CD4-positive, alpha-beta T cell (primary cell): ENCODE results near the gene FNDC3B. TPM values are rescaled to one million over a fixed set of nuclear protein-coding genes. Genes with fewer than 3 reads are reported as not detected.

Source experiments
- ATAC-seq: fragments of 200-7000 bp; cut with Tn5 transposase; one replicate; pipeline ENCODE4 v1.10.0; 2022; ENCODE audit warnings: mild to moderate bottlenecking; ENCODE audit not compliant: poor library complexity
- CTCF ChIA-PET: fragments of 350-600 bp; sonication (Branson Sonifier 250); formaldehyde crosslinking; loops from one replicate; lab custom pipeline; 2021; ENCODE audit warnings: antibody characterized with exemption, inconsistent platforms; lab: Charles Lee
- POLR2A ChIA-PET: fragments of 350-600 bp; sonication (Branson Sonifier 250); formaldehyde crosslinking; loops from one replicate; lab custom pipeline; 2021; ENCODE audit warnings: antibody characterized with exemption, inconsistent platforms; lab: Charles Lee
- DNase-seq, 14 experiments: peaks; one replicate each; pipeline ENCODE4 v3.0.0-alpha.2; 2013 to 2020; ENCODE audit warnings: mixed read lengths in 2 of 14
- H3K27ac ChIP-seq, 2 donors: one replicate each; pipeline versions ENCODE4 v1.5.1 to v1.7.0; 2013; ENCODE audit warnings: low read length in 2 of 2, low read depth in 1 of 2, mild to moderate bottlenecking in 1 of 2
- H3K27me3 ChIP-seq, 2 experiments: 1 replicate in 1 of 2; 2 replicates in 1 of 2; pipeline versions ENCODE4 v1.6.1 to v1.7.0; 2013; ENCODE audit warnings: low read length in 2 of 2, control low read depth in 1 of 2, mild to moderate bottlenecking in 1 of 2, moderate library complexity in 1 of 2; ENCODE audit not compliant: insufficient read depth in 2 of 2, control insufficient read depth in 1 of 2
- H3K36me3 ChIP-seq: one replicate; pipeline ENCODE4 v1.6.1; 2013; ENCODE audit warnings: low read length, control low read depth; ENCODE audit not compliant: insufficient read depth
- H3K4me1 ChIP-seq: one replicate; pipeline ENCODE4 v1.6.1; 2013; ENCODE audit warnings: low read length, control low read depth; ENCODE audit not compliant: insufficient read depth
- H3K4me3 ChIP-seq: one replicate; pipeline ENCODE4 v1.5.1; 2013; ENCODE audit warnings: mild to moderate bottlenecking, low read length, moderate library complexity
- H3K9me3 ChIP-seq, 2 experiments: 1 replicate in 1 of 2; 2 replicates in 1 of 2; pipeline versions ENCODE4 v1.6.1 to v1.7.0; 2013; ENCODE audit warnings: low read length in 2 of 2, mild to moderate bottlenecking in 2 of 2, control low read depth in 1 of 2, moderate library complexity in 1 of 2; ENCODE audit not compliant: control insufficient read depth in 1 of 2, insufficient read depth in 1 of 2
- H3K27ac Mint-ChIP-seq: one replicate; pipeline ENCODE4 v1.8.0; 2020; ENCODE audit warnings: mixed read lengths
- H3K27me3 Mint-ChIP-seq: one replicate; pipeline ENCODE4 v1.8.0; 2021; ENCODE audit warnings: mixed read lengths
- H3K36me3 Mint-ChIP-seq: one replicate; pipeline ENCODE4 v1.8.0; 2021; ENCODE audit warnings: low read depth, mixed read lengths
- H3K4me1 Mint-ChIP-seq: one replicate; pipeline ENCODE4 v1.8.0; 2021; ENCODE audit warnings: low read depth, mixed read lengths
- H3K4me3 Mint-ChIP-seq: one replicate; pipeline ENCODE4 v1.8.0; 2020; ENCODE audit warnings: mild to moderate bottlenecking, mixed read lengths
- H3K9me3 Mint-ChIP-seq: one replicate; pipeline ENCODE4 v1.8.0; 2020; ENCODE audit warnings: mixed read lengths
- CTCF ChIP-seq: fragments of 200-600 bp; IDR thresholded peaks from one replicate; pipeline ENCODE4 v1.8.0; 2022; ENCODE audit warnings: antibody characterized with exemption, mild to moderate bottlenecking
- intact Hi-C, 2 experiments: fragments of 100-400 bp; cut with DNase I in 1 of 2; cut with micrococcal nuclease in 1 of 2; formaldehyde crosslinking; loops; one replicate each; pipeline versions ENCODE4 v1.15.1 to v1.9.0; 2023 to 2025; cut with DNase I, micrococcal nuclease
- total RNA-seq, 174 experiments: library from RNA in 2 of 174; stranded (reverse) in 2 of 174; gene quantifications; one replicate each; pipeline ENCODE4 v1.2.3 and lab custom pipeline; 2021 to 2026

FNDC3B gene
- total RNA-seq, 2 experiments from 2014 or later: 26.1 to 28.7 TPM

- H3K36me3 ChIP-seq: peaks cover 18% of the 10 kb centered on the region
- ChIA-PET CTCF (no interaction called here), POLR2A (no interaction called here)
- H3K4me3 ChIP-seq: no peak overlapping the region
- no peaks in the 10 kb centered on the region for H3K4me1 Mint-ChIP-seq
- no peaks in the 10 kb centered on the region for H3K27me3 ChIP-seq
- no peak for ATAC-seq
- no peaks in the 10 kb centered on the region for H3K4me1 ChIP-seq
- H3K4me3 Mint-ChIP-seq: no peak overlapping the region
- H3K9me3 ChIP-seq: no peaks in the 10 kb centered on the region
- peaks cover 65% of the 10 kb centered on the region for H3K36me3 Mint-ChIP-seq
- no peaks in the 10 kb centered on the region for H3K27me3 Mint-ChIP-seq
- no peak overlapping the region for H3K27ac Mint-ChIP-seq
- no peaks in the 10 kb centered on the region for H3K9me3 Mint-ChIP-seq
- no peak for TF ChIP-seq CTCF
- intact Hi-C loops: no loop called here
- no peak for DNase-seq
- H3K27ac ChIP-seq: no peak overlapping the region
Observed at GRCh38 chr3:172303941-172304558, 264.7 kb downstream of the FNDC3B start.

- Histone ChIP-seq H3K4me3 (no peak overlapping the region), H3K27ac (no peak overlapping the region), H3K27me3 (no peaks in the 10 kb centered on the region), H3K36me3 (peaks cover 32% of the 10 kb centered on the region), H3K4me1 (no peaks in the 10 kb centered on the region), H3K9me3 (no peaks in the 10 kb centered on the region)
- H3K4me3 Mint-ChIP-seq: no peak overlapping the region
- no peaks in the 10 kb centered on the region for H3K4me1 Mint-ChIP-seq
- peaks cover 65% of the 10 kb centered on the region for H3K36me3 Mint-ChIP-seq
- CTCF ChIA-PET: no interaction called here
- H3K9me3 Mint-ChIP-seq: no peaks in the 10 kb centered on the region
- H3K27ac Mint-ChIP-seq: no peak overlapping the region
- H3K27me3 Mint-ChIP-seq: no peaks in the 10 kb centered on the region
- TF ChIP-seq CTCF: no peak
- ATAC-seq (no peak), DNase-seq (no peak)
- POLR2A ChIA-PET: no interaction called here
- intact Hi-C loops: no loop called here
Observed at GRCh38 chr3:172305552-172305951, 266.2 kb downstream of the FNDC3B start.

GRCh38 chr3:172305974-172306373 lies 266.6 kb downstream of the FNDC3B start:
- Mint-ChIP-seq H3K9me3 (no peaks in the 10 kb centered on the region), H3K27ac (no peak overlapping the region), H3K36me3 (peaks cover 65% of the 10 kb centered on the region), H3K4me3 (no peak overlapping the region), H3K4me1 (no peaks in the 10 kb centered on the region), H3K27me3 (no peaks in the 10 kb centered on the region)
- Histone ChIP-seq H3K4me3 (no peak overlapping the region), H3K36me3 (peaks cover 30% of the 10 kb centered on the region), H3K9me3 (no peaks in the 10 kb centered on the region), H3K27me3 (no peaks in the 10 kb centered on the region), H3K27ac (no peak overlapping the region), H3K4me1 (no peaks in the 10 kb centered on the region)
- no peak for TF ChIP-seq CTCF
- ATAC-seq (no peak), DNase-seq (no peak)
- ChIA-PET CTCF (no interaction called here), POLR2A (no interaction called here)
- intact Hi-C loops: no loop called here
